ENCODE measurements around the gene COL9A2.
"Not testable (repeated sequence)": the region's sequence is repeated elsewhere in the genome, so short reads cannot be mapped to it uniquely, and the experiment has no call there.

COL9A2 gene

DNA sequence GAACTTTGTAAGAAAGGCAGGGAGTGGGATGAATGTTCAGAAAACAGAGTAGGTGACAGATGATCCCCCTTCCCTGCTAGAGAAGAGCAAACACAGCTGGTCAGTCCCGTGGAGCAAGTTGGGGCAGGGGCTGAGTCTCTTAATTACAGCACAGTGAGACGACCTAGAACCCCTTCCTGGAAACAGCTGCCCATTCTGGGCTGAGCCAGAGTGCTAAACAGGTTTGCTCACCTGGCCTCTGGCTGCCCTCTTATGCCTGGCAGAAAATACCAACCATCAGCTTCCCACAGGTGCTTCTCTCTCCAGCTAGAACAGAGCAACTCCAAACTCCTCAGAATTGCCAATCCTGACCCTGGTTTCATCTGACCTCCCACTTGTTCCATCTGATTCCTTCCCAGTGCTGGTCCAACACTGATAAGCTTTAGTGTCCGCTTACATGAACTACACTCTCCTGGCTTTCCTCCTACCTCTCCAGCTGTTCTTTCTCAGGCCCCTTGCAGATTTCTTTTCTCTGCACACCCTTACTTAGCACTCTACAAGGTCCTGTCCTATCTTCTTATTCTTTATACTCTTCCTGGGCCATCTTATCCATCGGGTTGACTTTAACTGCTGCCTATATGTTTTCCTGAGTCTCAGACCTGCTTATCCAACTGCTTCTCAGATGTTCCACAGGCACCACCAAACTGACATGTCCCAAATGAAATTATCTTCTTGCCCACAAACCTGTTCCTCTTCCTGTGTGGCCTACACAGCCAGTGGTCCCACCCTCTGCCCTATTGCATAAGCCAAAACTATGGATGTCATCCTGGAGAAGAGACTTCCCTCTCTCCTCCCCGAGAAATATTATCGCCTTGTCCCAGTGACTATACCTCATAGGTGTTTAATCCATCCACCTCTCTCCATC, 22.6 kb upstream of the COL9A2 start:
- no peaks in the 10 kb centered on the region for H3K36me3 ChIP-seq
- TF ChIP-seq Cebpa-rat (IDR thresholded peaks at IDR 0.05), result no peak; a peak in 1 of 22 replicates
- peaks cover 0 to 10% (median 0%) of the 10 kb centered on the region in 11 experiments; a peak in 4 of 22 replicates for H3K9me3 ChIP-seq (replicated peaks in 1 of 11)
- peak overlapping the region in 2 of 10 experiments; percentile 13 to 14; a peak in 2 of 20 replicates for H3K4me3 ChIP-seq
- peaks cover 0 to 71% (median 39%) of the 10 kb centered on the region in 10 experiments; a peak in 17 of 20 replicates for H3K4me1 ChIP-seq
- peak overlapping the region in 3 of 11 experiments; percentile 0 to 32 (median 30); a peak in 2 of 22 replicates for H3K9ac ChIP-seq
- H3K4me2 ChIP-seq, result peak overlapping the region in 10 of 11 experiments; percentile 14 to 95 (median 71); a peak in 18 of 22 replicates
- no peaks in the 10 kb centered on the region for H3K27me3 ChIP-seq
- peak overlapping the region in 9 of 11 experiments; percentile 0 to 85 (median 28); a peak in 13 of 22 replicates for H3K27ac ChIP-seq
- H4K20me1 ChIP-seq, result no peaks in the 10 kb centered on the region

- Histone ChIP-seq H3K4me2 (peak overlapping the region in 10 of 11 experiments; percentile 14 to 95 (median 71); a peak in 17 of 22 replicates), H3K9me3 (replicated peaks in 1 of 11) (peaks cover 0 to 10% (median 0%) of the 10 kb centered on the region in 11 experiments; a peak in 4 of 22 replicates), H3K36me3 (no peaks in the 10 kb centered on the region), H3K9ac (peak overlapping the region in 5 of 11 experiments; percentile 0 to 49 (median 32); a peak in 3 of 22 replicates), H3K27me3 (no peaks in the 10 kb centered on the region), H3K4me1 (peaks cover 0 to 63% (median 36%) of the 10 kb centered on the region in 10 experiments; a peak in 17 of 20 replicates), H3K27ac (peak overlapping the region in 8 of 11 experiments; percentile 8 to 85 (median 32); a peak in 13 of 22 replicates), H4K20me1 (no peaks in the 10 kb centered on the region), H3K4me3 (no peak overlapping the region)
- peak in 9 of 11 experiments; percentile 22 to 83 (median 42); a peak in 8 of 22 replicates for TF ChIP-seq Cebpa-rat (IDR thresholded peaks at IDR 0.05)
Observed at GRCh38 chr1:40338745-40339419, 21.8 kb upstream of the COL9A2 start.

DNA sequence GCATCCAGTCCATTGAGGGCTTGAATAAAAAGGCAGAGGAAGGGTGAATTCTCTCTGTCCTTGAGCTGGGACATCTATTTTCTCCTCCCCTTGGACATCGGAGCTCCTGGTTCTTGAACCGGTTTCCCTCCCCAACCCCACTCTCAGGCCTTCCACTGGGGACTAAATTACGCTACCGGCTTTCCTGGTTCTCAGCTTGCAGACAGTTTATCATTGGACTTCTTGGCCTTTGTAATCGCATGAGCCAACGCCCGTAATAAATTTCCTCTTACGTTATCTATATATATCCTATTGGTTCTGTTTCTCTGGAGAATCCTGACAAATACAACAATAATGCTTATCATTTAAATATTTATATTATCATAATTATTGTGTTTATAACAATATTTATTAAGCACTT, 20.4 kb upstream of the COL9A2 start:
- Histone ChIP-seq H3K4me2 (no peak overlapping the region), H3K4me1 (peaks cover 0 to 49% (median 36%) of the 10 kb centered on the region in 10 experiments; a peak in 17 of 20 replicates), H3K36me3 (no peaks in the 10 kb centered on the region), H3K27ac (no peak overlapping the region), H4K20me1 (no peaks in the 10 kb centered on the region), H3K27me3 (no peaks in the 10 kb centered on the region), H3K4me3 (no peak overlapping the region), H3K9ac (no peak overlapping the region), H3K9me3 (replicated peaks in 1 of 11) (peaks cover 0 to 10% (median under 1%) of the 10 kb centered on the region in 11 experiments; a peak in 4 of 22 replicates)
- no peak for TF ChIP-seq Cebpa-rat (IDR thresholded peaks at IDR 0.05)

GRCh38 chr1:40332695-40333094, 15.6 kb upstream of the COL9A2 start:
- no peak for TF ChIP-seq Cebpa-rat (IDR thresholded peaks at IDR 0.05)
- Histone ChIP-seq H3K9me3 (replicated peaks in 1 of 11) (peaks cover 0 to 16% (median 4%) of the 10 kb centered on the region in 11 experiments; a peak in 10 of 22 replicates), H3K4me1 (peaks cover 0 to 8% (median 0%) of the 10 kb centered on the region in 10 experiments; a peak in 3 of 20 replicates), H3K4me2 (no peak overlapping the region), H3K27me3 (no peaks in the 10 kb centered on the region), H3K27ac (no peak overlapping the region), H3K4me3 (no peak overlapping the region), H3K9ac (no peak overlapping the region), H4K20me1 (no peaks in the 10 kb centered on the region), H3K36me3 (no peaks in the 10 kb centered on the region)

DNA sequence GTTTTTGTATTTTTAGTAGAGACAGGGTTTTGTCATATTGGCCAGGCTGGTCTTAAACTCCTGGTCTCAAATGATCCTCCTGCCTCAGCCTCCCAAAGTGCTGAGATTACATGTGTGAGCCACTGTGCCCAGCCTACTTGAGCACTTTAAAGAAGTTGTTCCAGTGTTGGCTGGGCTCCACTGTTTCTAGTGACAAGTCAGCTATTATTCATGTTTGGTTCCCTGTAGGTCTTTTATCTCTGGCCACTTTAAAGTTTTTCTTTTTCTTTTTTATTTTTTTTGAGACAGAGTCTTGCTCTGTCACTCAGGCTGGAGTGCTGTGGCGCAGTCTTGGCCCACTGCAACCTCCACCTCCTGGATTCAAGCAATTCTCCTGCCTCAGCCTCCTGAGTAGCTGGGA, 14.3 kb upstream of the COL9A2 start:
- H3K27ac ChIP-seq, H3K9ac ChIP-seq, H3K27me3 ChIP-seq, H3K36me3 ChIP-seq, H3K4me1 ChIP-seq, H3K4me3 ChIP-seq, H3K4me2 ChIP-seq, H4K20me1 ChIP-seq: not testable (repeated sequence)
- peaks cover 0 to 23% (median 11%) of the 10 kb centered on the region in 11 experiments; a peak in 17 of 22 replicates for H3K9me3 ChIP-seq (replicated peaks in 1 of 11)

DNA sequence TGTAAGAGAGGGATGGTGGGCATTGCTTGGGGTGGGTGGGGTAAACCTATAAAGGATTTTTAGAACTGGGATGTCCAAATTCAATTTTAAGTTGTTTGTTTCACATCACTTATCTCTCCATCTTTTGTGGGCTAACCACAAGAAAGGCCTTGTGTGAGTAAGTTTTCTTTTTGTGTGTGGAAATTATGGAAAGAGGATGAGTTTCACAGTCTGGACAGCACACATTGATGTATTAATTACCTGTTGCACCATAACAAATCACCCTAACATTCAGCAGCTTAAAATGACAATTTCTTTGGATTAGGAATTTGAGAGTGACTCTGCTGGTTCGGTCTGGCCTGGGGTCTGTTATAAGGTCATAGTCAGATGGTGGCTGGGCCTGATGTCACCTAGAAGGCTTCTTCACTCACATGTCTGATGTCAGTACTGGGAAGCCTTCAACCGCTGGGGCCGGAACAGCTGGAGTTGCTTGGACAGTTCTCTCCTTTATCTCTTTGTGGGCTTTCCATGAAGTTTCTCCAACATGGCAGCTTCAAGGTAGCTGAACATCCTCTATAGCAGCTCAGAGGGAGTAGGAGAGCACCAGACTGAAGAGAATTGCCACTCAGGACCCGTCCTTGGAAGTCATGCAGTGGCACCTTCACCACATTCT, 2.0 kb upstream of the COL9A2 start:
- no peak for TF ChIP-seq Cebpa-rat (IDR thresholded peaks at IDR 0.05)
- Histone ChIP-seq H3K9ac (no peak overlapping the region), H3K36me3 (no peaks in the 10 kb centered on the region), H3K9me3 (replicated peaks in 1 of 11) (no peaks in the 10 kb centered on the region), H3K27ac (no peak overlapping the region), H4K20me1 (no peaks in the 10 kb centered on the region), H3K4me2 (peak overlapping the region in 3 of 11 experiments; percentile 15 to 30 (median 20); a peak in 3 of 22 replicates), H3K4me1 (peaks cover 24 to 42% (median 30%) of the 10 kb centered on the region in 10 experiments), H3K4me3 (no peak overlapping the region), H3K27me3 (peaks cover 25 to 32% (median 27%) of the 10 kb centered on the region in 11 experiments)

DNA sequence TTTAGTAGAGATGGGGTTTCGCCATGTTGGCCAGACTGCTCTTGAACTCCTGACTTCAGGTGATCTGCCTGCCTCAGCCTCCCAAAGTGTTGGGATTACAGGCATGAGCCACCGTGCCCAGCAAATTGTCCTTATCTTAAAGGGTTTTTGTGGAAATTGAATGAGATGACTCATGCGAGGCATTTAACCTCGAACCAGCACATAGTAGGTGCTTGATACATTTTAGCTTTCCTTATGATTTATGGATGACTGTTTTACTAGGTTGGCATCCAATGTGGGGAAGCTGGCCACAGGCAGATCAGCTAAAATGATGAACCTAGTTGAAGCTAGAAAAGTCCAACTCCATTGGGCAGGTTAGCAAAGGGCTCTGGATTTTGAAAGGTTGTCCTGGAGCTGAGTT, 1.4 kb upstream of the COL9A2 start:
- Histone ChIP-seq H3K27ac (no peak overlapping the region), H3K9ac (no peak overlapping the region)

DNA sequence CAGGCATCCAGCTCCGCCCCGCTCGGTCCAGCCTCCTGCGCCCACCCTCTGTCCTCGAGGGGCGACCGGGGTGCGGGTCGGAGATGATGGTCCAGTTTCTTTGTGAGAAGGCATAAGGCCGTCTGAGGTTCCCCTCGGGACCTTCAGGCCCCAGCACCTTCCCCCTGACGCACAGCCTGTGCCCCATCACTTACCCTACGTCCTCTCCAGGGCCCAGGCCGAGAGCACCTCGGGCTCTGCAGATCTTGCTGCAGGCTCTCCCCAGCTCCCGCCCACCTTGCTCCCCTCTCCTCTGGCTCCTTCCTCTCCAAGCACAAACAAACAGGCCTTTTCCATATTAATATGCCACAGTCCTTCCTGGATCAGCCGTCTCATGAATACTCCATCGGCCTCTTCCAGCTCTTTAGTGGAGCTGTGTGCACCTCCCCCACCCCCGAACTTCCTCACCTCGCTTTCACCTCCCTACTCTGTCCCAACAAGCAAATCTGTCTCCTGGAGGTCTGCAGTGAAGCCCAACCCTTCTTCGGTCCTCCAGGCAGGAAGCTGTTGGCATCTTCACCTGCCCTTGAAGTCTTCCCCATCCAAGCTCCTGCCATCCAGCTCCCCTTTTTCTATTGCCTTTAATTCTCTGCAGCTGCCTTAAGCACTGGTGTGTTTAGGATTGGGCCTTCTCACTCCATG, 448 bp upstream of the COL9A2 start:
- Histone ChIP-seq H3K9me3 (replicated peaks in 1 of 11) (no peaks in the 10 kb centered on the region), H3K4me2 (peak overlapping the region; percentile 86 to 99 (median 97); a peak in 19 of 22 replicates), H3K4me1 (peaks cover 40 to 58% (median 46%) of the 10 kb centered on the region in 10 experiments), H3K27me3 (peaks cover 25 to 32% (median 27%) of the 10 kb centered on the region in 11 experiments), H3K9ac (no peak overlapping the region), H3K27ac (no peak overlapping the region), H4K20me1 (no peaks in the 10 kb centered on the region), H3K36me3 (no peaks in the 10 kb centered on the region), H3K4me3 (peak overlapping the region in 6 of 10 experiments; percentile 59 to 70 (median 64); a peak in 8 of 20 replicates)
- no peak for TF ChIP-seq Cebpa-rat (IDR thresholded peaks at IDR 0.05)

More for the DNA sequence above, 1.4 kb upstream of the COL9A2 start:
- Histone ChIP-seq H3K36me3 (no peaks in the 10 kb centered on the region), H3K4me2 (0 out of 22 replicates have a peak overlapping the region, but pooled peaks of 2 of the 11 experiments have one; percentile 4 to 26), H3K4me3 (no peak overlapping the region), H3K9me3 (replicated peaks in 1 of 11) (no peaks in the 10 kb centered on the region), H4K20me1 (no peaks in the 10 kb centered on the region), H3K4me1 (peaks cover 30 to 48% (median 36%) of the 10 kb centered on the region in 10 experiments), H3K27me3 (peaks cover 25 to 32% (median 27%) of the 10 kb centered on the region in 11 experiments)
- no peak for TF ChIP-seq Cebpa-rat (IDR thresholded peaks at IDR 0.05)
